H1 (cell line): ENCODE results near the gene ABCD4. TPM values are rescaled to one million over a fixed set of nuclear protein-coding genes. Genes with fewer than 3 reads are reported as not detected.

Experiments
- CTCF ChIA-PET: fragments of 300-600 bp; sonication (Branson Sonifier 250); formaldehyde crosslinking; loops from one replicate; lab custom pipeline; 2021; ENCODE audit not compliant: partially characterized antibody; lab: Charles Lee
- POLR2A ChIA-PET: fragments of 300-600 bp; sonication (Branson Sonifier 250); formaldehyde crosslinking; loops from one replicate; lab custom pipeline; 2021; ENCODE audit warnings: inconsistent platforms; ENCODE audit not compliant: partially characterized antibody; lab: Charles Lee
- DNase-seq, 2 experiments: peaks; one replicate each; pipeline versions ENCODE4 v3.0.0 to v3.0.0-alpha.2; 2010 to 2022; ENCODE audit warnings: low spot score in 2 of 2, low read depth in 1 of 2, mixed read lengths in 1 of 2
- FAIRE-seq: peaks from 2 replicates; lab custom pipeline; 2011; peaks lifted over from hg19 to GRCh38; lab: Jason Lieb, UNC
- H2AFZ ChIP-seq: 2 replicates; pipeline ENCODE4 v1.8.1; 2012; ENCODE audit warnings: low read length, inconsistent platforms
- H2AK5ac ChIP-seq: 2 replicates; pipeline ENCODE4 v1.6.1; 2013; ENCODE audit warnings: low read depth, low read length
- H2BK120ac ChIP-seq: replicated peaks from 2 replicates; pipeline ENCODE3; 2013; ENCODE audit warnings: low read depth, low read length, inconsistent platforms
- H2BK12ac ChIP-seq: 2 replicates; pipeline ENCODE4 v1.6.1; 2013; ENCODE audit warnings: low read depth, low read length
- H2BK15ac ChIP-seq: 2 replicates; pipeline ENCODE4 v1.6.1; 2013; ENCODE audit warnings: low read length
- H2BK20ac ChIP-seq: 2 replicates; pipeline ENCODE4 v1.6.1; 2013; ENCODE audit warnings: low read length
- H2BK5ac ChIP-seq: 2 replicates; pipeline ENCODE4 v1.6.1; 2013; ENCODE audit warnings: low read depth, low read length
- H3K14ac ChIP-seq: 2 replicates; pipeline ENCODE4 v1.6.1; 2013; ENCODE audit warnings: inconsistent platforms; ENCODE audit not compliant: insufficient read length
- H3K18ac ChIP-seq: 2 replicates; pipeline ENCODE4 v1.6.1; 2013; ENCODE audit warnings: low read length; ENCODE audit errors: extremely low read depth
- H3K23ac ChIP-seq: 2 replicates; pipeline ENCODE4 v1.6.1; 2013; ENCODE audit warnings: inconsistent platforms; ENCODE audit not compliant: insufficient read length
- H3K23me2 ChIP-seq: 2 replicates; pipeline ENCODE4 v1.6.1; 2013; ENCODE audit warnings: low read depth, low read length
- H3K27ac ChIP-seq: 2 replicates; pipeline ENCODE4 v1.6.1; 2011; ENCODE audit warnings: low read depth, low read length, inconsistent platforms
- H3K27me3 ChIP-seq, 4 experiments: replicated peaks in 1 of 4; 1 replicate in 1 of 4; 2 replicates in 3 of 4; pipeline versions ENCODE4 v1.6.1 to v1.8.1; 2011 to 2013; ENCODE audit warnings: low read length in 3 of 4, mild to moderate bottlenecking in 3 of 4, inconsistent platforms in 2 of 4, mixed read lengths in 2 of 4, moderate library complexity in 1 of 4; ENCODE audit not compliant: control insufficient read depth in 3 of 4, insufficient read depth in 3 of 4; ENCODE audit errors: extremely low read depth in 1 of 4
- H3K36me3 ChIP-seq, 4 experiments: 2 replicates each; pipeline versions ENCODE4 v1.6.1 to v1.8.1; 2011 to 2013; ENCODE audit warnings: mild to moderate bottlenecking in 4 of 4, low read length in 3 of 4, moderate library complexity in 2 of 4, control low read depth in 1 of 4, inconsistent platforms in 1 of 4; ENCODE audit not compliant: insufficient read depth in 4 of 4, control insufficient read depth in 2 of 4
- H3K4ac ChIP-seq: replicated peaks from 2 replicates; pipeline ENCODE3; 2013; ENCODE audit warnings: low read length, low read depth, mixed read lengths, inconsistent platforms; ENCODE audit not compliant: insufficient read length
- H3K4me1 ChIP-seq, 4 experiments: replicated peaks in 1 of 4; 1 replicate in 1 of 4; 2 replicates in 3 of 4; pipeline versions ENCODE4 v1.6.1 to v1.8.1; 2011 to 2013; ENCODE audit warnings: low read length in 3 of 4, inconsistent platforms in 2 of 4, mixed read lengths in 1 of 4; ENCODE audit not compliant: insufficient read depth in 4 of 4, control insufficient read depth in 3 of 4
- H3K4me2 ChIP-seq, 2 experiments: 2 replicates each; pipeline versions ENCODE4 v1.6.1 to v1.8.1; 2011 to 2013; ENCODE audit warnings: low read depth in 2 of 2, low read length in 2 of 2, control low read depth in 1 of 2, inconsistent platforms in 1 of 2, mild to moderate bottlenecking in 1 of 2; ENCODE audit not compliant: insufficient read depth in 1 of 2
- H3K4me3 ChIP-seq, 4 experiments: fragments of 200-600, 300-600 bp in 1 of 4; sonication (generic), shearing (Covaris generic), sonication (Bioruptor Twin) in 1 of 4; 2 replicates each; pipeline versions ENCODE4 v1.5.1 to v1.8.1; 2011 to 2016; ENCODE audit warnings: low read length in 4 of 4, low read depth in 3 of 4, control low read depth in 2 of 4, inconsistent platforms in 2 of 4, mild to moderate bottlenecking in 2 of 4, mixed read lengths in 1 of 4, moderate library complexity in 1 of 4; ENCODE audit not compliant: insufficient read depth in 2 of 4; ENCODE audit errors: extremely low read depth in 1 of 4
- H3K56ac ChIP-seq: replicated peaks from 2 replicates; pipeline ENCODE3; 2013; ENCODE audit warnings: low read depth, mild to moderate bottlenecking, mixed read lengths, low read length, inconsistent platforms; ENCODE audit not compliant: insufficient read length
- H3K79me1 ChIP-seq: 2 replicates; pipeline ENCODE4 v1.6.1; 2013; ENCODE audit warnings: low read depth, low read length, control low read depth
- H3K79me2 ChIP-seq, 2 experiments: 2 replicates each; pipeline versions ENCODE4 v1.6.1 to v1.8.1; 2012 to 2013; ENCODE audit warnings: low read length in 2 of 2, mild to moderate bottlenecking in 2 of 2, inconsistent platforms in 1 of 2; ENCODE audit not compliant: insufficient read depth in 2 of 2, control insufficient read depth in 1 of 2
- H3K9ac ChIP-seq, 4 experiments: replicated peaks in 1 of 4; 1 replicate in 1 of 4; 2 replicates in 3 of 4; pipeline versions ENCODE4 v1.6.1 to v1.8.1; 2011 to 2013; ENCODE audit warnings: low read depth in 3 of 4, low read length in 3 of 4, control low read depth in 2 of 4, mild to moderate bottlenecking in 2 of 4, moderate library complexity in 2 of 4, inconsistent platforms in 1 of 4; ENCODE audit errors: extremely low read depth in 1 of 4
- H3K9me3 ChIP-seq, 2 experiments: 2 replicates each; pipeline versions ENCODE4 v1.6.1 to v1.8.1; 2012 to 2013; ENCODE audit warnings: mild to moderate bottlenecking in 2 of 2, moderate library complexity in 2 of 2, control low read depth in 1 of 2, inconsistent platforms in 1 of 2, low read depth in 1 of 2, low read length in 1 of 2, mixed read lengths in 1 of 2; ENCODE audit not compliant: insufficient read depth in 2 of 2
- H4K20me1 ChIP-seq, 2 experiments: replicated peaks in 1 of 2; 2 replicates each; pipeline versions ENCODE3 to v1.8.1; 2011 to 2013; ENCODE audit warnings: inconsistent platforms in 2 of 2, low read length in 2 of 2, mild to moderate bottlenecking in 1 of 2; ENCODE audit not compliant: insufficient read depth in 2 of 2, control insufficient read depth in 1 of 2
- H4K5ac ChIP-seq: 2 replicates; pipeline ENCODE4 v1.6.1; 2013; ENCODE audit warnings: low read length, low read depth, mixed read lengths, inconsistent platforms; ENCODE audit not compliant: insufficient read length
- H4K8ac ChIP-seq: 2 replicates; pipeline ENCODE4 v1.8.0; 2013; ENCODE audit warnings: mild to moderate bottlenecking, moderate library complexity, low read length, inconsistent platforms; ENCODE audit not compliant: insufficient read depth; ENCODE audit errors: extremely low read depth
- H4K91ac ChIP-seq: replicated peaks from 2 replicates; pipeline ENCODE3; 2013; ENCODE audit warnings: low read length, mixed read lengths, inconsistent platforms; ENCODE audit not compliant: insufficient read length
- ASH2L ChIP-seq: fragments of 200-600, 300-600 bp; sonication (generic); IDR thresholded peaks from one replicate; pipeline ENCODE4 v1.7.1; 2017; ENCODE audit warnings: low read length
- BCL11A ChIP-seq, 2 experiments: IDR thresholded peaks; one replicate each; pipeline ENCODE4 v1.6.1; 2011; ENCODE audit warnings: low read depth in 2 of 2, low read length in 2 of 2, mild to moderate bottlenecking in 2 of 2
- BRCA1 ChIP-seq: IDR thresholded peaks from 2 replicates; pipeline ENCODE4 v1.6.1; 2012; ENCODE audit warnings: low read depth, low read length, improper control_type of control experiment
- CBX5 ChIP-seq: fragments of 300-800, 300-1000 bp; sonication (generic); IDR thresholded peaks from 2 replicates; pipeline ENCODE4 v1.7.1; 2016; ENCODE audit warnings: antibody characterized with exemption, low read length, low read depth
- CEBPB ChIP-seq: IDR thresholded peaks from 2 replicates; pipeline ENCODE4 v1.6.1; 2012; ENCODE audit warnings: low read depth, low read length
- EP300 ChIP-seq, 2 experiments: IDR thresholded peaks; 1 replicate in 1 of 2; 2 replicates in 1 of 2; pipeline ENCODE4 v1.6.1; 2011 to 2012; ENCODE audit warnings: low read depth in 2 of 2, low read length in 2 of 2, mild to moderate bottlenecking in 2 of 2, borderline replicate concordance in 1 of 2, inconsistent platforms in 1 of 2, moderate library complexity in 1 of 2
- EZH2 ChIP-seq: fragments of 200-600 bp; sonication (generic); IDR thresholded peaks from 2 replicates; pipeline ENCODE4 v1.7.1; 2012; ENCODE audit warnings: low read depth, mild to moderate bottlenecking, moderate library complexity, low read length, inconsistent platforms; ENCODE audit not compliant: severe bottlenecking
- NANOG ChIP-seq: IDR thresholded peaks from 2 replicates; pipeline ENCODE4 v1.6.1; 2011; ENCODE audit warnings: low read length, low read depth, mild to moderate bottlenecking, inconsistent platforms; ENCODE audit not compliant: insufficient read depth, poor library complexity, severe bottlenecking
- PHF8 ChIP-seq: fragments of 200-600 bp; sonication (generic); conservative IDR thresholded peaks from 2 replicates; pipeline ENCODE4 v1.7.1; 2012; ENCODE audit warnings: low read depth, mild to moderate bottlenecking, inconsistent platforms, low read length, moderate library complexity
- POU5F1 ChIP-seq: IDR thresholded peaks from 2 replicates; pipeline ENCODE4 v1.6.1; 2011; ENCODE audit warnings: low read depth, mild to moderate bottlenecking, low read length, moderate library complexity
- SIN3A ChIP-seq, 2 experiments: IDR thresholded peaks in 1 of 2; conservative IDR thresholded peaks in 1 of 2; 2 replicates each; pipeline ENCODE4 v1.6.1; 2011 to 2012; ENCODE audit warnings: low read length in 2 of 2, improper control_type of control experiment in 1 of 2, low read depth in 1 of 2, mild to moderate bottlenecking in 1 of 2
- SIRT6 ChIP-seq: IDR thresholded peaks from one replicate; pipeline ENCODE4 v1.7.1; 2012; ENCODE audit warnings: low read length, inconsistent platforms
- SP4 ChIP-seq: IDR thresholded peaks from 2 replicates; pipeline ENCODE4 v1.6.1; 2012; ENCODE audit warnings: low read length, inconsistent platforms
- SRF ChIP-seq: IDR thresholded peaks from 2 replicates; pipeline ENCODE4 v1.6.1; 2011; ENCODE audit warnings: mild to moderate bottlenecking, low read depth, low read length, moderate library complexity
- WGBS, 2 experiments: shearing (Covaris generic) in 1 of 2; methylation state at CpG; one replicate each; pipeline versions ENCODE4 v1.1.6 to v1.1.7; 2013 to 2015; ENCODE audit warnings: low lambda C conversion rate in 2 of 2, mixed read lengths in 2 of 2, inconsistent platforms in 1 of 2, low coverage in 1 of 2, missing lambda C conversion rate in 1 of 2; ENCODE audit not compliant: insufficient replicate concordance in 2 of 2, insufficient coverage in 1 of 2, insufficient read length in 1 of 2; ENCODE audit errors: extremely low coverage in 1 of 2, missing lambda C conversion rate in 1 of 2; 5-methylcytosine and 5-hydroxymethylcytosine counted together
- polyA plus RNA-seq, 7 experiments: library from polyadenylated mRNA; depleted of rRNA in 3 of 7; stranded (reverse) in 5 of 7; unstranded in 2 of 7; fragments of >200 nt in 5 of 7; fragments of 200-250 nt in 2 of 7; gene quantifications; 1 replicate in 5 of 7; 2 replicates in 1 of 7; 4 replicates in 1 of 7; pipeline versions ENCODE4 v1.2.1 to v1.2.3, GENCODE V29; 2011 to 2013; ENCODE audit warnings: missing spikeins in 2 of 7, mixed read lengths in 2 of 7
- total RNA-seq: library from RNA; stranded (reverse); fragmentation: NEBNext Ultra II Directional; extraction: Animal tissue kit (Norgen Biotek cat#: 25700); gene quantifications from 2 replicates; pipeline ENCODE4 v1.2.1, GENCODE V29; 2021

ABCD4 gene
- total and polyA plus RNA-seq, 2 of the 8 experiments (the other 6 are each of a cell fraction or from before 2014, with no cell fraction given): 47.9 to 97.7 TPM

DNA sequence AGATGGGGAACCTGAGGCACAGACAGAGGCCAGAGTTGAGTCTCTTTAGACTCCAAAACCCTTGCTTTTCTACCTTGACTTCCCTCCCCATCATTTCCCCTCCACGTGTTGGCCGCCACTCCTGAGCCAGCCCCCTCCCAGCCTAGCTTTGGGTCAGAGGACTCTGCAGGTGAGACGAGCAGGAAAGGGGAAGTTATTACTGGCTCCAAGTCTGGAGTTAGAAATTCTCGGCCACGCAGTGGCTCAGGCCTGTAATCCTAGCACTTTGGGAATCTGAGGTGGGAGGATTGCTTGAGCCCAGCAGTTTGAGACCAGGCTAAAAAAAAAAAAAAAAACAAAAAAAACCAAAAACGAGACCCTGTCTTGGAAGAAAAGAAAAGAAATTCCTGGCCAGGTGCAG lies 54.7 kb downstream of the ABCD4 start:
- no peak overlapping the region for H3K4ac ChIP-seq
- H3K56ac ChIP-seq: no peak overlapping the region
- H3K4me3 ChIP-seq: no peak overlapping the region
- H3K36me3 ChIP-seq: no peaks in the 10 kb centered on the region
- no peak overlapping the region for H4K91ac ChIP-seq
- no peak overlapping the region for H4K8ac ChIP-seq
- H3K4me1 ChIP-seq: peaks cover 0 to 7% (median 4%) of the 10 kb centered on the region in 4 experiments; a peak in 4 of 7 replicates
- POLR2A ChIA-PET: interaction anchor here (0.7 kb wide), 1 partner anchor 19 kb away, joined by 3 read pairs; no protein-coding TSS in a partner anchor
- no peak overlapping the region for H4K5ac ChIP-seq
- no peak overlapping the region for H2BK5ac ChIP-seq
- H4K20me1 ChIP-seq: no peaks in the 10 kb centered on the region
- CTCF ChIA-PET: interaction anchor here (1.3 to 12.4 kb wide), 11 partner anchors 9 to 231 kb away, joined by 3 to 139 read pairs (median 17); partner anchors contain the start of gene VSX2
- no peak overlapping the region for H2BK120ac ChIP-seq
- H3K9me3 ChIP-seq: no peaks in the 10 kb centered on the region
- no peak overlapping the region for H3K9ac ChIP-seq
- H3K23ac ChIP-seq: no peak overlapping the region
- H3K23me2 ChIP-seq: peaks cover 3% of the 10 kb centered on the region; the same call in 1 of the 2 replicates
- no peak overlapping the region for H3K14ac ChIP-seq
- no peak overlapping the region for H2AFZ ChIP-seq
- no peak overlapping the region for H2BK12ac ChIP-seq
- no peak overlapping the region for H2AK5ac ChIP-seq
- peaks cover 8 to 25% (median 19%) of the 10 kb centered on the region in 4 experiments for H3K27me3 ChIP-seq
- no peak overlapping the region for H2BK20ac ChIP-seq
- WGBS, 2 experiments: 64% methylated on average over 5 of the region's 6 CpGs; no CpG with 5 or more reads in 1 of the 2 experiments
- no peak for FAIRE-seq
- no peak for DNase-seq
- H2BK15ac ChIP-seq: no peak overlapping the region
- no peak overlapping the region for H3K18ac ChIP-seq
- H3K4me2 ChIP-seq: no peak overlapping the region
- no peaks in the 10 kb centered on the region; the same call in 1 of the 2 replicates for H3K79me1 ChIP-seq
- H3K27ac ChIP-seq: no peak overlapping the region
- no peaks in the 10 kb centered on the region for H3K79me2 ChIP-seq
- no peak for TF ChIP-seq CEBPB
- no peak for TF ChIP-seq BRCA1
- TF ChIP-seq NANOG: no peak
- no peak for TF ChIP-seq SP4
- TF ChIP-seq SRF: no peak
- TF ChIP-seq POU5F1: no peak
- no peak for TF ChIP-seq EP300 (IDR thresholded peaks at IDR 0.05; ENCODE audit: borderline replicate concordance in 1 of 2, low read depth in 2 of 2, low read length in 2 of 2)
- TF ChIP-seq BCL11A (IDR thresholded peaks at IDR 0.05; ENCODE audit: low read depth in 2 of 2, low read length in 2 of 2): no peak
- TF ChIP-seq EZH2: no peak
- no peak for TF ChIP-seq SIN3A (conservative IDR thresholded peaks at IDR 0.05 in 1 of 2, IDR thresholded peaks at IDR 0.05 in 1 of 2; ENCODE audit: low read depth in 1 of 2, low read length in 2 of 2)
- no peak for TF ChIP-seq SIRT6
- TF ChIP-seq CBX5: no peak
- TF ChIP-seq PHF8: no peak
- no peak for TF ChIP-seq ASH2L
